Activated effector memory CD4-positive, alpha-beta T cell treated with Interleukin-2 at 50 U/mL for 16 hours (primary cell): ENCODE results near the gene PSMG3.
A peak's percentile ranks its signal among the peaks of the same experiment; 100 is the strongest.
"Not testable (repeated sequence)": the region's sequence is repeated elsewhere in the genome, so short reads cannot be mapped to it uniquely, and the experiment has no call there.

Source experiments
- DNase-seq: peaks from one replicate; pipeline ENCODE4 v3.0.0-alpha.2; 2020

PSMG3 gene

DNA sequence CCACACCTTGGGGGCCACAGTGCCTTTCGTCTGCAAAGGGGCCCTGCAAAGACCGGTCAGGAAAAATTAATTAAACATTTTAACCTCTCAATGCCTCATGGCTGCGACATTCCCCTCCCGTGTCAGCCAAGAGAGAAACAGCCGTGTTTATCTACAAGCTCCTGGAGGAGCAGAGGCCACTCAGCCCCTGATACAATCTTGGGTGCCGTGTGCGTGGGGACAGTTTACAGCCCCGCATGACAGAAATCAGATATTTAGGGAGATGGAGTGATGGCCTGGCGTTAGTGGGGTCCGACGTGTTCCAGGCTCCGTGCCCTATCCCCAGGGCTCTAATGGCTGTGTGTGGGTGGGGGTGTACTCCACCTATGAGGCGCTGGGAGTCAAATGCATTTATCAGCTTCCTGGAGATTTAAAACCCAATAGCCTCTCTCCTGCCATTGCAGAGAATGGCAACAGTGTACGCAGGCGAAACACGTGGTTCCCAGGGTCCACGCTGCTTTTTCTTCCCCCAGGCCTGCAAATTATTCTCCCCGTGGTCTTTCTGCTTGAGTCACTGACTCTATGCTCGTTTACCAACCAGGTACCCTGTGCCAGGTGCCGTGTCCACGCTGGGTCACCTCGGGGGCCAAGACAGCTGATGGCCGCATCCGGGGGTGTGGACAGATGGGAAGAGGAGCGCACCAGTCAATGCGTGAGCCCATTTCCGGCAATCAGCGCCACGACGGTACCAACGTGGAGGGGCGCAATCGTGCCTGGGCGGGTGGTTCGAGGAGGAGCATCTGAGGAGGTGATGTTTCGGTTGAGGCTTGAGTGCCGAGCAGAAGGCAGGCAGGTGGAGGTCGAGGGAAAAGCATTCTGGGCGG is 26.6 kb upstream of the PSMG3 start:
- no peak for DNase-seq

DNA sequence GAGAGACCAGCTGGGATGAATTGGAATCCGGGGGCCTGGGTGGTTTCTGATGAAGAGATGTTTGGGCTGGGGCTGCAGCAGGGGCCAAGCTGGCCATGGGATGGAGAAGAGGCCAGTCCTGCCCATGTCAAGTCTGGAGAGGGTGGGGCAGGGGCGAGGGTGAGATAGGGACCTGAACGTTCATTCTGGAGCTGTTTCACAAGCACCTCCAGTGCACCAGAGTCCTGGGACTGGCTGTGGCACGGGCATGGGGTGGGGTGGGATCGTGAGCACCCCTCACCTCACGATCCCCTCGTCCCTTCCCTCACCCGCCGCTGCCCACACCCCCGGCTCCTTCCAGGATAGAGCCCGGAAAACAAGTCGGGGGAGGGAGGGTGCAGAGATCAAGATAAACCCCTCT is 25.8 kb upstream of the PSMG3 start:
- DNase-seq = no peak

DNA sequence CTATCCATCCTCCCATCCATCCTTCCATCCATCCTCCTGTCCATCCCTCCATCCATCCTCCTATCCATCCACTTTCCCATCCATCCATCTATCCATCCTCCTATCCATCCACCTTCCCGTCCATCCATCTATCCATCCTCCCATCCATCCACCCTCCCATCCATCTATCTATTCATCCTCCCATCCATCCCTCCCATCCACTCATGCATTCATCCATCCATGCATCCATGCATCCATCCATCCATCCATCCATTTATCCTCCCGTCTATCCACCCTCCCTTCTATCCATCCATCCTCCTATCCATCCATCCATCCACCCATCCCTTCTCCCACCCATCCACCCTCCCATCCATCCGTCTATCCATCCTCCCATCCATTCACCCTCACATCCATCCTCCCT is 25.2 kb upstream of the PSMG3 start:
- DNase-seq = no peak

DNA sequence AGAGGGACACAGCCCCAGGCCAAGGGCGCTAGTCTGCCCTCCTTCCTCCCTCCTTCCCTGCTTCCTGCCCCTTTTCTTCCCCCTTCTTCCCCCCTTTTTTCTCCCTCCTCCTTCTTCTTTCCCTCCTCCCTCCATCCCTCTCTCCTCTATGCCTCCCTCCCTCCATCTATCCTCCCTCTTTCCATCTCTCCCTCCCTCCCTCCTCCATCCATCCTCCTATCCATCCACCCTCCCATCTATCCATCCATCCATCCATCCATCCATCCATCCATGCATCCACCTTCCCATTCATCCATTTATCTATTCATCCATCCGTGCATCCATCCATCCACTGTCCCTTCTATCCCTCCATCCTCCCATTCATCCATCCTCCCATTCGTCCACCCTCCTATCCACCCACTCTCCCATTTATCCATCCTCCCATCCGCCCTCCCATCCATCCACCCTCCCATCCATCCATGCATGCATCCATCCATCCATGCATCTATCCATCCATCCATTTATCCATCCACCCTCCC is 24.1 kb upstream of the PSMG3 start:
- no peak for DNase-seq

DNA sequence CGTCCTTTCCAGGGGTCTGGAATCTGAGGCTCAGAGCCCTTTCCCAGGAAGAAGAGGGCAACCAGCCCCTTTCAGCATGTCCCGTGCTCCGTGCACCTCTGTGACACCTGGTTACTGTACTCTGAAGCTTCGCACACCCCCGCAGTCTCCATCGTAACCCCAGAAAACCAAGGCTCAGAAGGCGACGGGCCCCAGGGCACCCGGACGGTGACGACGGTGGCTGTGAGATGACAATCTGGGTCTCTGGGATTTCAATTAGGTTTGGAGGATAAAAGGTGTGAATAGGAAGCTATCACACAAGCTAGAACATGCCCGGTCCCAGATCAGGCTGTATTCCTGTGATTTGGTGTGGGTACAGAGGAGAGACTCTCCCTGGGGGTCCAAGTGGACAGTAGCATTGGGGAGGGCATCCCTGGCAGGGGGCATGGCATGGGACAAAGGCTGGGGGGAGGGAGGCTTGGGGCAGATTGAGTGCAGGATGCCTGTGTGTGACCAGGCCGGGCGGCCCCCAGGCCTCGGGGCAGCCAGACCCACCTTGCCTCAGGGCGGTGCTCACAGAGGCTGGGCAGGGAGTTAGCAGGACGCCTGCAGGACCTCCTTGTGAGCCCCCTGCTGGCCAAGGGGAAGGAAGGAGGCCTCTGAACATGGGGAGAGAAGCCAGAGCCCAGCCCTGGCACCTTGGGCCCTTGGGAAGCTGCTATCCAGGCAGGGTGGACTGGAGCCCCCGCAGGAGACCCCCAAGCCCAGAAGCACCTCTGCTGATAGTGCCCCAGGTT is 23.4 kb upstream of the PSMG3 start:
- DNase-seq = no peak

DNA sequence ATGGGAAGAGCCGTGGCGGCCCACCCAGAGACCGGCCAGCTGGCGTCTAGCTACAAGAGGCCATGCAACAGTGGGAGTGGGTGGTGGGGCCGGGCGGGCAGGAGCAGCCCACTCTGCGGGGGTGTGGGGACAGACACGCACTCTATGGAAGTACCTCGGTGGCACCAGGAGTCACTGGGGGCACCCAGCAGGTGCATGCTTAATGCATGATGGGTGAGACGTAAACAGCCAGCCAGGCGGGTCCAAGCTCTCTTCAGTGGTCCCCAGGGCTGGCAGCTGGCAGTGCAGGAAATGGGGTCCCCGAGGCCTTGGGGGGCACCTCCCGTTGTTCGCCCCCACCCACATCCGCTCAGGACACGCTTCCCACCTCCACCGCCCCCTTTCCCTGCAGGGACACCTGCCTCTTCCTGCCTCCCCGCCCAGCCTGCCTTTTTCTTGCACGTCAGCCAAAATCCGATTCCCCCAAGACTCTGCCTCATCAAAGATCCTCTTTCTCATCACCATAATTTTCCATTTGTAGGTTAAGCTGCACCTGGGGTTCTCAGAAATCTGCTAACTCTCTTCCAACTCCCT is 22.6 kb upstream of the PSMG3 start:
- DNase-seq = no peak

DNA sequence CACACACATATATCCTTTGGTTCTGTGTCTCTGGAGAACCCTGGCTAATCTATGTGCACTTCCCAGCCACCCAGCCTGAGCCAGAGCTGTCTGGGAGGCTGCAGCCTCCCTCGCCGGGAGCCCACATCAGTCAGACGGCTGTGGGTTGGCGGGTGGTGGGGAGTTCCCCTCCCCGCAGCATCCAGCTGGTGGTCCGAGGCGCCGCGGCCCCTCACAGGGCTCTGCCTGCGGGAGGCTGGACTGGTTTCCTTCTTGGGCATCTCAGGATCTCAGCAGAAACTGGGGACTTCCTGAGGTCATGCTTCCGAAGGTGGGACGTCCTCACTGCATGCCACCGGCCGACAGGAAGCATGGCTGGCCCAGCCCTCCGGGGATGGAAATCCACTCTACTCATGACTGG is 22.0 kb upstream of the PSMG3 start:
- DNase-seq = no peak

DNA sequence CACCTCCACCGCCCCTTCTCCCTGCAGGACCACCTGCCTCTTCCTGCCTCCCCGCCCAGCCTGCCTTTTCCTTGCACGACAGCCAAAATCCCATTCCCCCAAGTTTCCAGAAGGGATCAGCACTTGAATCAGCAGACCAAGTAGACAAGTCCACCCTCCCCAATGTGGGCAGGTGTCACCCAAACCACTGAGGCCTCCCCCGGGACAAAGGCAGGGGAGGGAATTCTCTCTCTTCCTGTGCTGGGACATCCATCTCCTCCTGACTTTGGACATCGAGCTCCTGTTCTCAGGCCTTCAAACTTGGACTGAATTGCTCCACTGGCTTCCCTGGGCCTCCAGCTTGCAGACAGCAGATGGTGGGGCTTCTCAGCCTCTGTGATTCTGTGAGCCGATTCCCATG is 21.6 kb upstream of the PSMG3 start:
- DNase-seq = no peak

DNA sequence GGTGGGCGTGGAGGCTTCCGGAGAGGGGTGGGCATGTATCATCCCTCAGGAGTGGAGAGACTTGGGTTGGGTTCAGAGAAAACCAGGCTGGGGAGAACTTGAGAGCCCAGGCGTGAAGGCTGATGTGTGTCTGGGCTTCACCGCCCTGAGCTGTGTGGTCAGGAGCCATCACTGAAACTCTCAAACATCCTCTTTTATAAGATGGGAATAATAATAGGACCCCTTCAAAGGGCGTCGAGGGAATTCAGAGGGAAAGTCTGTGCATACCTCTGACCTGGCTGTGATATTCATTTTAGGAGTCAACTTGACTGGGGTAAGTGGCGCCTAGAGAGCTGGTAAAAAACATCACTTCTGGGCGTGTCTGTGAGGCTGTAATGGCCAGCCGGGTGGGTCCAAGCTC is 21.1 kb upstream of the PSMG3 start:
- DNase-seq = no peak

DNA sequence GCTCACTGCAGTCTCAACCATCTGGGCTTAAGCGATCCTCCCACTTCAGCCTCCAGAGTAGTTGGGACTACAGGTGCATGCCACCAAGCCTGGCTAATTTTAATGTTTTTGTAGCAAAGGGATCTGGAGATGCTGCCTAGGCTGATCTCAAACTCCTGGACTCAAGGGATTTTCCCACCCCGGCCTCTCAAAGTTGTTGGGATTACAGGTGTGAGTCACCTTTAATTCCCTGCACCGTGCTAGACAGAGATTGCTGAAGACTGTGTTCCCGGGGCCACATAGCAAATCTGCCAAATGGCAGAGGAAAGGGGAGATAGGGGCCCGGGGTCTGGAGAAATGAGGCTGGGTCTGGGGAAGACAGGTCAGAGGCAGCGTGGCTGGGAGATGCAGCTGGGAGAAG is 20.6 kb upstream of the PSMG3 start:
- no peak for DNase-seq

DNA sequence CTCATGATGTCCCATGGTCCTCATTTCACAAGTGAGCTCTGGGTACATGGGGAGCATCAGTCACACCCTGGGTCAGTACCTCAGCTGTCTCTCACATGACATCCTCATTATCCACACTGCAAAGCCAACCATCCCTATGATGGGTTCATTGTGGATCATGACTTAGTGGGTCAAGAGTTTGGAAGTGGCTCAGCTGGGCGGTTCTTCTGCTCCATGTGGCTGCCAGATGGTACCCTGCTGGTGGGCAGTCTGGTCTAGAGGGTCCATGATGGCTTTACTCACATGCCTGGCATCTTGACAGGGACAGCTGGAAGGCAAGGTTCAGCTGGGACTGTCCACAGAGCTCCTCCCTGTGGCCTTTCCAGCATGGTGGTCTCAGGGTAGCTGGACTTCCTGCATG is 19.1 kb upstream of the PSMG3 start:
- no peak for DNase-seq

DNA sequence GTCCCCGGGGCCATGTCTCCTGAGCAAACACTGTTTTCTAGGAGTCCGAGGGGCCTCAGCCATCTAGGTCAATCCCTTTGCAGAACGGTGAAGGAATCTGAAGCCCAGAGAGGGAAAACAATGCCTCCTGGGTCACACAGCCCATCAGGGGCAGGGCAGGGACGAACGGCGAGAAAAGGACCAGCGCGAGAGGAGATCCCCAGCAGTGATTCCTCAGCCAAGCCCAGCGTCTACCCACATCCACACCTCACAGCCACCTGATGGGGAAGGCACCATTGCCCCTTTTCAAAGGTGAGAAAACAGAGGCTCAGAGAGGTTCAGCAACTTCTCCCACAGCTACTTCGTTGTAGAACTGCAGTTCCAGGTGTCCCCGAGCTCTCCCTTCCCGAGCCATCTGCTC is 17.9 kb upstream of the PSMG3 start:
- DNase-seq = no peak

DNA sequence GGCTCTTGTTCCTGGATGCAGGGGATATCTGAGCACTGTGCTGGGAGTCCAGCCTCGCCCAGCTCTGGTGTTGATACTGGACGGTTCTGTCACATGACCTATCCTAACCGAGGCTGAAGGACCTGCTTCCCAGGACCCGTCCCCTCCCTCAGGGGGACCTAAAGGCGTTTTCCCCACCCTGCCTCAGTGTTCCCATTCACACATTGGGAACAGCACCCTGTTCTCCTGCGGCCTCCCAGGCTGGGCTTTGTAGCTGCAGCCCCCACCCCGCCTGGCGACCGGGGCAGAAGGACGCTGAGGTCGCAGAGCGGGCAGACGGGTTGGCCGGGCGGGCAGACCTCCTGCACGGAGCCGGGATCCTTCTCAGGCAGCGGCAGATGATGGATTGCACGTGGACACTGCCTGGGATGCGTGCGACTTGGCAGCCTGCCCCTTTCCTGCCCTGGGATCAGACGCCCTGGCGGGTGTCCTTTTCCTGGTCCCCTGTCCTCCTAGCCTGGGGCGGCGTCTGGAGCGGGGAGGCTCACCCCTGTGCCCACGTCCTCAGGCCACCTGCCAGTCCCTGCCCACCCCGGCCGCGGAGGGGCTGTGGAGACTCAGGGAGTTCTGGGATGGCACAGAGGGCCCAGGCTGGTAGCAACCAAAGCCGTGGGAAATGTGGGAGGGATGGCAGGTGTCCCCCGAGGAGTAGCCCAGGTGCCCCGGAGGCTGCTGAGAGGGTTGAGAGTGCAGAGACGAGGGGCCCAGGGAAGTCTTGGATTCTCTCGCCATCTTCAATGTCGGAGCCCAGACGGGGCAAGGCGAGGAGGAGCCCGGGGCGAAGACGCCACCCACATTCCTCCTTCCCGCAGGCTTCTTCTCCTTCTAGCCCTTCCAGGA is 17.2 kb upstream of the PSMG3 start:
- no peak for DNase-seq

DNA sequence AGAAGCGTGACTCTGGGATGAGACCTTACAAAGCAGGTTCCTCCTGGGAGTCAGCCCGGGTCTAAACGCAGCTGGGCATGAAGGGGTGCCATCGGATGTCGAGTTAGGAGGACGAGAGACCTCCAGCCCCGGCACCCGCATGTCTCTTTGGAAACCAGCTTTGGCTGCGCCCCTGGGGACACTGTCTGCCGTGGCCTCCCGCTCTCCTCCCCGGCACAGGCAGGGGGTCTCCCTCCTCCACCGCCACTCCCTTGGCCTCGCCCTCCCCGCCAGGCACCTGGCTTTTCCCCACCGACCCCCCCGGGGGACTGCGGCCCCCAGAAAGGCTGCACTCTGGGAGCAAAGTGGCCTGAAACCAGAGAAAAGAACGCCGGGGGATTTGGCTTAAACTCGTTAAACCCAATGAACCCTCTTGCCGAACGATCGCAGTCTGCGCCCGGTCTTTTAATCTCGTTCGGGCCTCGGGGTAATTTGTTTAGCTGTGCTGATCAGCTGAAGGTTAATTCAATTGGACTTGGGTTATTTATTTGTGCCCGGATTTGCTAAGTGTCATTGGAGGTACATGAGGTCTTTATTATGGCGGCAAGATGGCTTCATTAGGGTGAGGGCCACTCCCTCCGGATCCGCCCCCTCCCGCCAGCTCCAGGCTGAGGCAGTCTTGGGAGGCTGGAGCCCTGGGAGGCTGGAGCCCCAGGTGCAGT is 16.4 kb upstream of the PSMG3 start:
- no peak for DNase-seq

DNA sequence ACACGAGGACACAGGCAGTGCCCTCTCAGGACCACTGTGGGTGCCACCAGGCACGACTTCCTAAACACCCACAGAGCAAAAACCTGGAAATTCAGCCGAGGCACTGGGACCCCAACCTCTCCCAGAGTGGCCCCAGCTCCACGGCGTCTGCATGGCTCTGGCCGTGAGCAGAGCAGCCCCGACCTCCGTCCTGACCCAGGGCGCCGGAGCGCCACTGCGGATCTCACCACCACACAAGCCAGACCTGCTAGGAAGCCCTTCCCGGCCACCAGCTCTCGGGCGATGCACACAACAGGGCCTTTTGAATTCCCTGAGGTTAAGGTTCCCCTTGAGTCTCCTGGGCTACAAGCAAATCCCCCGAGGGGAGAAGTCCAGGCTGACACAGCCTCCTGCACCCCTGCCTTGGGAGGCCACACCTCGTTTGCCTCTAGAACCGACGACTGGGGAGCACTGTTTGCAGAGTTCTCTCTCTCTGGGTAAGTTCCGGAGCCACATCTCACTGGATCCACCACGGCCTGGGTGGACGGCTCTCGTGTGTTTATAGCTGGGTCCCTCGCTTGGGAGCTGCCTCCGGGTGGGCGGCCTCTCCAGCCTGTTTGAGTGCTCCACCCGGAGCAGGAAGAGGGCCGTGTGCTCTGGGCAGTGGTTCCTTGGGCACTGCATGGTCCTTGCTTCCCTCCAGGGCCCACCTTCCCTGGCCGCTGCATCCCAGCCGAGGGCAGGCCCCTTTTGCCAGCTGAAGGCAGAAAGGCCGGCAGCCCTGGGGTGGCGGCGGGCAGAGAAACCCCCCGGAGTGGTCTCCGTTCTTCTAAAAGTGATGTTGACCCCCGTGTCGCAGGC is 15.5 kb upstream of the PSMG3 start:
- DNase-seq = no peak

DNA sequence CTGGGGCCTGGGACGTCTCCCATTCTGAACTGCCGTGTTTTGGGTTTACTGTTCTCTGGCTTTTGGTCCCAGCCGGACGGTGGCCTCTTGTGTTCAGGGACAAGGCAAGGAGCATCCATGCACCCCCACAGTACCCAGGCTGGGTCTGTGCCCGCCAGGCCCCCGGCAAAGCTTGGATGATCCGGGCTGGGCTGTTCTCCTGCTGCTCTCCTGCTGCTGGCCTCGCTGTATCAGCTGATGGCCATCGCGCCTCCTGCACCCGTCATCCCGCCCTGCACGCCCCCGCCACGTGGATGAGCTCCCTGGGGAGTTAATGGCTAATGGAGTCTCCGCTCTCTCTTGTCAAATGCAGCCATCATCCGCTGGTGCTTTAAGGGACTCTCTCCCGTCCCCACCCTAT is 14.9 kb upstream of the PSMG3 start:
- DNase-seq = no peak

DNA sequence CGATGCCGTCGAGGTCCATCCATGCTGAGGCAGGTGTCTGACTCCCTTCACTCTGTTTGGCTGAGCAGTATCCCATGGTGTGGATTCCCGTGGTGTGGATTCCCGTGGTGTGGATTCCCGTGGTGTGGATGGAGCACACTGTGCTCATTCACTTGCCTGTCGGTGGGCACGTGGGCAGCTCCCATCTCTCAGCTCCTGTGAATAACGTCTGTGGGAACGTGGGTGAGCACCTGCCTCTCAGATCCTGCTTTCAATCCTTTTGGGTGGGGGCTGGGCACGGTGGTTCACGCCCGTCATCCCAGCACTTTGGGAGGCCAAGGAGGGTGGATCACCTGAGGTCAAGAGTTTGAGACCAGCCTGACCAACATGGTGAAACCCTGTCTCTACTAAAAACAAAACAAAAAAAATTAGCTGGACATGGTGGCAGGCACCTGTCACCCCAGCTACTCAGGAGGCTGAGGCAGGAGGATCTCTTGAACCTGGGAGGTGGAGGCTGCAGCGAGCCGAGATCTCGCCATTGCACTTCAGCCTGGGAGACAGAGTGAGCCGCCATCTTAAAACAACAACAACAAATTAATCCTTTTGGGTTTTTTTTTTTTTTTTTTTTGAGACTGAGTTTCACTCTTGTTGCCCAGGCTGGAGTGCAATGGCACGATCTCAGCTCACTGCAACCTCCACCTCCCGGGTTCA is 13.6 kb upstream of the PSMG3 start:
- not testable (repeated sequence) for DNase-seq

DNA sequence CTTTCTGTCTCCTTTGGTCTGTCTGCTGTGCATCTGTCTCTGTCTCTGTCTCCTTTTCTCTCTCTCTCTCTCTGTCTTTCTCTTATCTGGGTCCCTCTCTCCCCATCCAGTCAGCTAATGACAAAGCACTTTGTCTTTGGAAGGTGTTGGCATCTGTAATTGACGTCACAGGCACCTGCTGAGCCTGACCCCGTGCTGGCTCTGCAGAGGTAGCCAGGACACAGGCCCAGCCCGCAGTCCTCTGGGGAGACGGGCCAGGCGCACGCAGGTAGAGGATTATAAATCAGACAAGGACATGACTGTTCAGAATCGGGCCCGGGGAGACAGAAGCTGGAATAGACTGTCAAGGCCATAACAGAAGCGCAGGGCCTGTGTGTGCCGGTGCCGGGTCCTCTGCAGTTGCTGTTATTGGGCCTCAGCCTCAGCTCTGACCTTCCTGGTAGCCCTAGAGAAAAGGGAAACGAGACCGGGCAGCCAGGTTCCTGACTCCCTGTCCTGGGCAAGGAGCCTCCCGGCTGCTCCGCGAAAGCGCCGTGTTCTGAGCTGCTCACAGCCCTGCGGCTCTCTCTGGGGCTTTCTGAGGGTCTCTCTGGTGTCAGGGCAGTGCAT is 10.7 kb upstream of the PSMG3 start:
- no peak for DNase-seq

DNA sequence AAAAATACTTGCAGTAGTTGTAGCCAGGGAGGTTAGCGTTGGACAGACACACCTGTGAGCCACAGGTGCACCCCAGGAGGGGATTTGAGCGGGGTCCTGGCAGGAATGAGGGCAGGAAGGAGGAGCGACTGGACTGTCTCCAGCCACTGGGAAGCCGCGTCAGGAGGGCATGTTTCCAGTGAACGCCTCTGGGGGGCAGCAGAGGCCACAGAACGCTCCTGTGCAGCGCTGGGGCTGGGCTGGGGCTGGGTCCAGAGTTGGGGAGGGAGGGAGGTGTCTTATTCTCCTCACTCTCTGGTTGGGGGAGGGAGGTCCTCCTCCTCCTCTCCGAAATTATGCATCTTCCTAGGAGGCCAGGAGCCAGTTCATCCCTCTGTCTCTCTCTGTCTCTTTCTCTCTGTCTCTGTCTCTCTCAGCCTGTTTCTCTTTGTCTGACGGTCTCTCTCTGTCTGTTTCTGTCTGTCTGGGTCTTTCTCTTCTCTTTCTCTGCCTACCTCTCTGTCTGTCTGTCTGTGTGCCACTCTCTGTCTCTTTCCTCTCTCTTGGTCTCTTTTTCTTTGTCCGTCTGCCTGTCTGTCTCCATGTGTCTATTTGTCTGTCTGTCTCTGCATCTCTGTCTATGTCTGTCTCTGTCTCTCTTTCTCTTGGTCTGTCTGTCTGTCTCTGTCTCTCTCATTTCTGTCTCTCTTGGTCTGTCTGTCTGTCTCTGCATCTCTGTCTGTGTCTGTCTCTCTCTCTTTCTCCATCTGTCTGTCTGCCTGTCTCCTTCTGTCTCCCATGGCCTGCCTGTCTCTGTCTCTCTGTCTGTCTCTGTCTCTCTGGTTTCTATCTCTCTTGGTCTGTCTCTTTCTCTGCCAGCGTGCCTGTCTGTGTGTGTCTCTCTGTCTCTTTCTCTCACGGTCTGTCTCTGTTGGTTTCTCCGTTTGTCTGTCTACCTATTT is 9.9 kb upstream of the PSMG3 start:
- peak; percentile 52 for DNase-seq
